ENCODE measurements around the gene C19orf85.

DNA sequence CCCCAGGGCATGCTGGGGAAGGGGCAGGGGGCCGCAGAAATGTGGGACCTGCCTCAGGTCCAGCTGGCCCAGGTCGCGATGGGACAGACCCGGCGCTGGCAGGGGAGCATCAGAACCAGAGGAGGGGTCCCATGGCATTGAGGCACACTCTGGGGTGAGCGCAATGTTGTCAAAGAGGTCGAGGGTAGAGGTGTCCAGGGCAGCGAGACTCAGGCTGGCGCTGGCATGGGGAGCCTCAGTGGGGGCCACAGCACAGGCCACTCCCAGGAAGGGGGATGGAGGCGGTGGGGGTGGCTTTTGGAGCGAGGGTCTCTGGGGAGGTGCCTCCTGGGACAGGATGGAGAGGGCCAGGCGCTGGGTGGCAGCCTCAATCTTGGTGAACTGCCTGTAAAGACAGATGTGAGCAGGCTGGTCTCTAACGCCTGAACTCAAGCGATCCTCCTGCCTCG is 944 bp downstream of the C19orf85 start:
- TF ChIP-seq, protein P1, sequence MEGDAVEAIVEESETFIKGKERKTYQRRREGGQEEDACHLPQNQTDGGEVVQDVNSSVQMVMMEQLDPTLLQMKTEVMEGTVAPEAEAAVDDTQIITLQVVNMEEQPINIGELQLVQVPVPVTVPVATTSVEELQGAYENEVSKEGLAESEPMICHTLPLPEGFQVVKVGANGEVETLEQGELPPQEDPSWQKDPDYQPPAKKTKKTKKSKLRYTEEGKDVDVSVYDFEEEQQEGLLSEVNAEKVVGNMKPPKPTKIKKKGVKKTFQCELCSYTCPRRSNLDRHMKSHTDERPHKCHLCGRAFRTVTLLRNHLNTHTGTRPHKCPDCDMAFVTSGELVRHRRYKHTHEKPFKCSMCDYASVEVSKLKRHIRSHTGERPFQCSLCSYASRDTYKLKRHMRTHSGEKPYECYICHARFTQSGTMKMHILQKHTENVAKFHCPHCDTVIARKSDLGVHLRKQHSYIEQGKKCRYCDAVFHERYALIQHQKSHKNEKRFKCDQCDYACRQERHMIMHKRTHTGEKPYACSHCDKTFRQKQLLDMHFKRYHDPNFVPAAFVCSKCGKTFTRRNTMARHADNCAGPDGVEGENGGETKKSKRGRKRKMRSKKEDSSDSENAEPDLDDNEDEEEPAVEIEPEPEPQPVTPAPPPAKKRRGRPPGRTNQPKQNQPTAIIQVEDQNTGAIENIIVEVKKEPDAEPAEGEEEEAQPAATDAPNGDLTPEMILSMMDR (IDR thresholded peaks at IDR 0.05), result no peak
- TF ChIP-seq POLR2A (IDR thresholded peaks at IDR 0.05), result no peak

Measured in heart left ventricle (tissue), 13 donors.